Measurements from ENCODE around the gene COL7A1. TPM values are rescaled to one million over a fixed set of nuclear protein-coding genes. Genes with fewer than 3 reads are reported as not detected.

The COL7A1 gene
- total and polyA plus RNA-seq, 7 donors, result 1.4 to 15.4 (median 3.0) TPM

GRCh38 chr3:48591886-48592518, 3.1 kb downstream of the COL7A1 start:
- H3K4me1 ChIP-seq, result peaks cover 0 to 21% (median 19%) of the 10 kb centered on the region in 4 donors
- H3K36me3 ChIP-seq, result no peaks in the 10 kb centered on the region
- no peak overlapping the region for H3K4me3 ChIP-seq
- intact Hi-C loops (cut with DNase I), result no loop called here
- TF ChIP-seq POLR2A (IDR thresholded peaks at IDR 0.05) (no peak), EP300 (IDR thresholded peaks at IDR 0.05) (no peak), POLR2AphosphoS5 (IDR thresholded peaks at IDR 0.05) (no peak), CTCF (IDR thresholded peaks at IDR 0.05) (no peak)
- H3K27ac ChIP-seq, result no peak overlapping the region
- no peaks in the 10 kb centered on the region for H3K9me3 ChIP-seq
- DNase-seq, result no peak
- H3K27me3 ChIP-seq, result peaks cover 0 to 15% (median 5%) of the 10 kb centered on the region in 3 donors
- 92 to 94% methylated on average over 22 of the region's 22 CpGs for WGBS, 2 donors

- TF ChIP-seq EP300 (IDR thresholded peaks at IDR 0.05) (no peak), POLR2AphosphoS5 (IDR thresholded peaks at IDR 0.05) (no peak), POLR2A (IDR thresholded peaks at IDR 0.05) (no peak), CTCF (IDR thresholded peaks at IDR 0.05) (no peak)
- H3K4me1 ChIP-seq, result peaks cover 0 to 21% (median 19%) of the 10 kb centered on the region in 4 donors
- peaks cover 0 to 15% (median 5%) of the 10 kb centered on the region in 3 donors for H3K27me3 ChIP-seq
- no peak overlapping the region for H3K4me3 ChIP-seq
- no peak for DNase-seq
- intact Hi-C loops (cut with DNase I), result no loop called here
- WGBS, 2 donors, result 89 to 93% methylated on average over 14 of the region's 14 CpGs
- H3K9me3 ChIP-seq, result no peaks in the 10 kb centered on the region
- H3K27ac ChIP-seq, result no peak overlapping the region
- H3K36me3 ChIP-seq, result no peaks in the 10 kb centered on the region
These were observed 3.7 kb downstream of the COL7A1 start for GRCh38 chr3:48591436-48591835.

GRCh38 chr3:48588230-48588629, 6.9 kb downstream of the COL7A1 start:
- Histone ChIP-seq H3K36me3 (no peaks in the 10 kb centered on the region), H3K27me3 (peaks cover 0 to 3% (median 0%) of the 10 kb centered on the region in 3 donors), H3K4me1 (no peaks in the 10 kb centered on the region), H3K9me3 (no peaks in the 10 kb centered on the region), H3K27ac (no peak overlapping the region), H3K4me3 (no peak overlapping the region)
- DNase-seq, result no peak
- 70 to 72% methylated on average over 15 of the region's 15 CpGs for WGBS, 2 donors
- intact Hi-C loops (cut with DNase I), result no loop called here
- TF ChIP-seq POLR2A (IDR thresholded peaks at IDR 0.05) (no peak), CTCF (IDR thresholded peaks at IDR 0.05) (no peak), EP300 (IDR thresholded peaks at IDR 0.05) (no peak), POLR2AphosphoS5 (IDR thresholded peaks at IDR 0.05) (no peak)

- peaks cover 0 to 1% (median 0%) of the 10 kb centered on the region in 3 donors for H3K27me3 ChIP-seq
- H3K4me3 ChIP-seq, result no peak overlapping the region
- intact Hi-C loops (cut with DNase I), result no loop called here
- no peaks in the 10 kb centered on the region for H3K36me3 ChIP-seq
- DNase-seq, result no peak
- no peaks in the 10 kb centered on the region for H3K9me3 ChIP-seq
- 70 to 81% methylated on average over 11 of the region's 11 CpGs for WGBS, 2 donors
- H3K27ac ChIP-seq, result no peak overlapping the region
- TF ChIP-seq CTCF (IDR thresholded peaks at IDR 0.05) (no peak), POLR2A (IDR thresholded peaks at IDR 0.05) (no peak), EP300 (IDR thresholded peaks at IDR 0.05) (no peak), POLR2AphosphoS5 (IDR thresholded peaks at IDR 0.05) (no peak)
- H3K4me1 ChIP-seq, result no peaks in the 10 kb centered on the region
These were observed 7.4 kb downstream of the COL7A1 start for GRCh38 chr3:48587686-48588085.

- H3K4me1 ChIP-seq, result no peaks in the 10 kb centered on the region
- H3K27me3 ChIP-seq, result no peaks in the 10 kb centered on the region
- no peak for DNase-seq
- intact Hi-C loops (cut with DNase I), result no loop called here
- no peaks in the 10 kb centered on the region for H3K36me3 ChIP-seq
- H3K27ac ChIP-seq, result no peak overlapping the region
- no peak overlapping the region for H3K4me3 ChIP-seq
- WGBS, 2 donors, result 72 to 88% methylated on average over 8 of the region's 8 CpGs
- H3K9me3 ChIP-seq, result no peaks in the 10 kb centered on the region
- TF ChIP-seq POLR2AphosphoS5 (IDR thresholded peaks at IDR 0.05), result no peak
These were observed 9.7 kb downstream of the COL7A1 start for GRCh38 chr3:48585411-48585810.
